Stomach (tissue), 4 donors: ENCODE data around the gene SMIM43.

Source experiments
- CTCF ChIP-seq, 7 experiments: fragments of 450-650 bp in 4 of 7; fragments of 200-600 bp in 3 of 7; sonication (generic) in 3 of 7; IDR thresholded peaks; one replicate each; pipeline ENCODE4 v1.5.1; 2016 to 2019; ENCODE audit warnings: antibody characterized with exemption in 7 of 7, control low read depth in 2 of 7, mild to moderate bottlenecking in 1 of 7
- EP300 ChIP-seq: sonication (generic); formaldehyde crosslinking; IDR thresholded peaks from one replicate; pipeline ENCODE4 v1.6.1; 2017; ENCODE audit warnings: antibody characterized with exemption
- POLR2A ChIP-seq, 4 donors: fragments of 450-650 bp; IDR thresholded peaks; one replicate each; pipeline ENCODE4 v1.6.1; 2016; ENCODE audit warnings: antibody characterized with exemption in 4 of 4, control low read depth in 2 of 4, mild to moderate bottlenecking in 1 of 4, moderate library complexity in 1 of 4
- POLR2AphosphoS5 ChIP-seq, 3 donors: sonication (generic); formaldehyde crosslinking; IDR thresholded peaks; one replicate each; pipeline ENCODE4 v1.6.1; 2016; ENCODE audit warnings: antibody characterized with exemption in 3 of 3

- TF ChIP-seq CTCF (IDR thresholded peaks at IDR 0.05) = no peak
- no peak for TF ChIP-seq POLR2A (IDR thresholded peaks at IDR 0.05)
- TF ChIP-seq POLR2AphosphoS5 (IDR thresholded peaks at IDR 0.05) = no peak
- no peak for TF ChIP-seq EP300
Measured at GRCh38 chr4:121799867-121800501, 35.0 kb upstream of the SMIM43 start.
